Mesenteric fat pad (tissue), 1 donor: Measurements from ENCODE around the gene ERC1. TPM values are rescaled to one million over a fixed set of nuclear protein-coding genes. Genes with fewer than 3 reads are reported as not detected.

Experiments
- DNase-seq: peaks from one replicate; pipeline ENCODE4 v3.0.0-alpha.2; 2020; ENCODE audit warnings: low spot score
- total RNA-seq: library from RNA; stranded (reverse); fragmentation: NEBNext Ultra II Directional; extraction: Animal tissue kit (Norgen Biotek cat#: 25700); gene quantifications from one replicate; pipeline ENCODE4 v1.2.1, GENCODE V29; 2021
- donor health status: DM: yes; HTN: yes; CAD: no.

The ERC1 gene
- total RNA-seq, 1 donor from 2014 or later = 81.1 TPM

DNA sequence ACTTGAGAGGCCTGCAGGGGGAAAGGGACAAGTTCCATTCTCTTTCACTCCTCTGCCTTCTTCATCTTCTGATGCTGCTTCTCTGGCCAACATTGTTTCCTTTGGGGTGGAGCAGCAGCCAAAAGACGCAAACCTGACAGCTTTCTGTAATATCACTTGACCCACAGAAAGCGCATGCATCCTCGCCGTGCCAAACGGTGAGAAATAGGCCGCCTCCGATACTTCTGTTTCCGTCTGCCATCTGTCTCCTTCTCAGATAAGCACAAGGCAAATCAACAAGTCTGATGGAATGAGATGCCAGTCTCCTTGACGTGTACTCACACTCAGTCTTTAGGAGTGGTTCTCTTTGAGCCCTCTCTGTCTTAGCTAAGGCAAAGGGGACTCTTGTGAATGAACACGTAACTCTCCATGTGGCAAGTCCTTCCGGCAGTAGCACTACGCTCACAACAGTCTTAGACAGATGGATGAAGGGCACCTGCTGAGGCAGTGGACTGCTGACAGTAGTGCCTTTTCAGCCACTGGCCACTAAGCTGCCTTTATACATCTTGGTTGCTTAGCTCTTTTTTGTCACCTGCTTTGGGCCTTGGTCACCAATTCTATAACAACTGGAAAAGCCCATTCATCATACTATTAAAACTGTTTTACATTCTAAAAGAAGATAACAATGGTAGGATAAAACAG is 389.3 kb downstream of the ERC1 start:
- DNase-seq = no peak

DNA sequence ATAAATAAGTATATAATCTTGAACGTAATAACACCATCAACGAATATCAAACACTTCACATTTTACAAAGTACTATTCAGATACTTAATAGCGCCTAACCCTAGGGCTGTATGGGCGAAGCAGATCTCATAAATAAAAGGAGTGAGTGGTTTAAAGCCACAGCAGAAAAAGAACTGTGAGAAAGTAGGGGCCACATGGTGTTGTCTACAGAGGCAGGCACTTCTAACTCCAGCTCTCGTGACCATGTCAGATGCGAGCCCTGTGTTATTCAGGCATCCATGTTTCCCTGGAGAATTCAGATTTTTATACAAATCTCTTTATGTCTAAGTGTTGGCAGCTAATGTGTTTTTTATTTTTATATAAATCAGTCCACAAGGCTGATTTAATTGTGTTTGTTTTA is 391.1 kb downstream of the ERC1 start:
- DNase-seq = no peak

DNA sequence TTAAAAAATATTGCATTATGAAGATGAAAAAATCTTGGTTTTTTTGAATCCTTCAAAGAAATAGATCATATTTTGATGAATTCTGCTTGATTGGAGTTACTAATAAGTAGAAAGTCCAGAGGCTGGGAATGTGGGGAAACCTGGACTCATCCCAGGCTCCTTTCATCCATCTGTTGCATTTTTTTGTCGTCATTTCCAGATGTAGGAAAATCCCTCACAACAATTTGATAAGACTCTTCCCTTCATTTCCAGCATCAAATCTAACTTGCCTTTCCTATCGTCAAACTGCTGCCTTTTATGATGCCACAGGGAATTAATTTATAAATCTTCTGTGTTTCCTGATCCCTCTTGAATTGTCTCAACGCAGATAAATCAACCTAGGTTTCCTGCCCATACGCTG is 391.8 kb downstream of the ERC1 start:
- DNase-seq = no peak

DNA sequence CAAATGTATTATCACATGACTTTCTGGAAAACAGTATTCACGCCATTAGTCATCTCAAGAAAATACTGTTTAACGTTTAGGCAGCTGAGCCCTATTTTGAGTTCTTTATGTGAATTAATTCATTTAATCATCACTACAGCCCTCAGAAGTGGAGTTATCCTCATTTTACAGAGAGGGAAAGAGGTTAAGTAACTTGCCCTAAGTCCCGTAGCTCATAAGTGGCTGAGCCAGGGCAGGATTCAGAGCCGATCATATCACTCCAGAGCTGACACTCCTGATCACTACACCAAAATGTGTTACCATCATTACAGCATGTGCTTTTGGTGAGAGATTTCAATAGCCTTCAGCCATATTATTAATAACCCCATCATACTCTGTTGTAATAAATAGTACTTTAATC is 392.7 kb downstream of the ERC1 start:
- no peak for DNase-seq

DNA sequence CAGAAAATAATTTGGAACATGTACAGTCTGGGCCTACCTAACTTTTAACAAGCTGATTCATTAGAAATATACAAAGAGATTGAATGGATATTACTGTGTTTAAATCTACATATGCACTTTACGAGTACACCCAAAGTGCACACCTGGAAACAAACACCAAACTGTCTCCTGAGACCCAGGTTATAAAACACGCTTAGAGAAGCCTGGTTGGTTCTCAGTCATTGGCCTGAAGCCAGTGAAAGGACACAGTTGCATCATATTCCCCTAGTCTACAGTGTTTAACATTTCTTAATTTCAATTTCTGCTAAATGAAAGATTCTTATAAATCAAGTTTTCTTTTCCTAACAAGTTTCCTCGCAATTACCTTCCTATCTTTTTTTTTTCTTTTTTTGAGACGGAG is 393.9 kb downstream of the ERC1 start:
- no peak for DNase-seq

DNA sequence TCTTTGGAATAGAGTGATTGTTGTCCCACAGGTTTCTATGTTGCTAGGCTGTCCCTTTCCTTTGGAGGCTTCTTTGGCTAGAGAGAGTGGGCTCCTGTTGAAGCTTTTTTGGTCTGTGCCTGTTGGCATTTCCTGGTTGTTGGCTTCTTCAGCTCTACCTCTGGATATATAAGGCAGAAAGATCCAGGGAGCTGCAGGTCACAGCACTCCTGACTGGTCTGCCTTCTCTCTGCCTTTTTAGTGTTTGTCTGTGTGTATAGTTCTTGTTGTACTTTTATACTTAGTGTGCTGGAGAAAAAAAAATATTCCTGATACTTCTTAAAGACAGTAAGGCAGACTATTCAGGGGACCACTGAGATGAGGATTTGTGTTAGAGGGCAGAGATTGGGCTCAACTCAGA is 400.7 kb downstream of the ERC1 start:
- DNase-seq = no peak

DNA sequence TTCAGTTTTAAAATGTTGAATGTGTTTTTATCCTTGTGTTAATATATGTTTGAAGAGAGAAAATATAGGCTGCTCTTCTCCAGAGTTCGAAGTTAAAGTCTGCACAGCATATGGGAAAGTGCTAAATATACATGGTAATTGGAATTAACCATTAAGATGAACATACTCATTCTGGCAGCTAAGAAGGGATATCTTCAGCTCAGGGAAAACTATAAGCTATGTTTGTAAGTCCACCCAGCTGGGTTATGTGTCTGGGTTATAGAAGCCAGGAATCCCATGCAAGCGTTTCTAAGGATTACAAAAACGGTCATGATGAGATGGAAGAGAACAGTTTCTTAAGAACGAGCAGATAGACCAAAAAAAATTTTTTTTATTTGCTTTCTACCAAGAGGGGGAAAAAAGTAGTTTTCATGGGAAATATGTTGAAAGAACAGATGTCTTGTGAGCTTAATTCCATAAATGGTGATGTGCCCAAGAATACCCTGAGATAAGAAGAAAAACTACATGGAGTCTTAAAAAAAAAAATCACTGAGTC is 404.5 kb downstream of the ERC1 start:
- DNase-seq = no peak

DNA sequence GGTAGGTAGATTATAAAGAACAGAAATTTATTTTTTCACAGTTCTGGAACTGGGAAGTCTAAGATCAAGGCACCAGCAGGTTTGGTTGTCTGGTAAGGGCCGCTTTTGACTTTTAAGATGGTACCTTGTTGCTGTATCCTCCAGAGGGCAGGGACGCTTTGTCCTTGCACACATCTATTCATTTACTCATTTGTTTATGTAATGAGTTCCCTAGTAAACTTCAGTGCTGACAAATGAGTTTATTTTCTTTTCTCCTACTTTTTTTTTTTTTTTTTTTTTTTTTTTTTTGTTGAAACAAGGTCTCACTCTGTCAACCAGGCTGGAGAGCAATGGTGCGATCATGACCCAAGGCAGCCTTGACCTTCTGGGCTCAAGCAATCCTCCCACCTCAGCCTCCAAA is 407.6 kb downstream of the ERC1 start:
- no peak for DNase-seq

DNA sequence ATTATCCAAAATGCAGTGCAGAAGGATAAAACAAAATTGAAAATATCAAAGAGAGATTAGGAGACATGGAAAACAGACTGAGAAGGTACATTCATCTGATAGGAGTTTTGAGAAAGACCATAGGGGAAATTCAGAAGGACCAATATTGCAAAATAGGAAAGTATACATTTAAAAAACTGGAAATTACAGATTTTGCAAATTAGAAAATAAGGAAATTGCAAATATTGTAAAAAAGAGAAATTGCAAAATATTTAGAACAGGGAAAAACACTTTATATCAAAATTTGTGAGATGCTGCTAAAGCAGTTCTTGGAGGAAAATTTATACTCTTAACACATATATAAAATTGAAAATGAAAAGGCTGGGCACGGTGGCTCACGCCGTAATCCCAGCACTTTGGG is 410.9 kb downstream of the ERC1 start:
- no peak for DNase-seq

DNA sequence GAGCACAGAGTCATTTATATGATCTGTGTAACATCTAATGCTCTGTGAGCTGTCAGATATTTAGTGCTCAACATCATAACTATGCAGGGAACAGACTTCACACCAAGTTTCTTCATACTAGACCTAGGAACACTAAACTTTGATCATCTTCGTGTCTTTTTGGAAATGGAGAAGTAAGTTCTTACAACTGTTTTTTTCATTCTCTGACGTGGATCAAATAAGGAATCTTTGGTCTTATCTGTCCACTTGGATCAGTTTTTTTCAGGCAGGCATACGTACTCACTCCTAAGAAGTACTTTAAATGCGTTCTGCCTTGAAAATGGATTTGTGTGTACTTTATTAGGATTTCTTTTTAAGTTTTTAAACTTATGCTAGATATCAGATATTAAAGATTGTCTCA is 412.4 kb downstream of the ERC1 start:
- DNase-seq = no peak

DNA sequence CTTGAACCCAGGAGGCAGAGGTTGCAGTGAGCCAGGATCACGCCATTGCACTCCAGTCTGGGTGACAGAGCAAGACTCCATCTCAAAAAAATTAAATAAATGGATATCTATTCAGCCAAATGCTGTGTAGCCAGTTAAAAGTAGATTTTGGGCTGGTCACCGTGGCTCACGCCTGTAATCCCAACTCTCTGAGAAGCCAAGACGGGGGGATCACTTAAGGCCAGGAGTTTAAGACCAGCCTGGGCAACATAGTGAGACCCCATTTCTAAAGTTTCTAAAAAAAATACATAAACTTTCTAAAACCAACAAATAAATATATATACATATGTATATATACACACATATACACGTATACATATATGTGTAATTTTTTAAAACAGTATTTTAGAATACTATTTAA is 414.6 kb downstream of the ERC1 start:
- no peak for DNase-seq

DNA sequence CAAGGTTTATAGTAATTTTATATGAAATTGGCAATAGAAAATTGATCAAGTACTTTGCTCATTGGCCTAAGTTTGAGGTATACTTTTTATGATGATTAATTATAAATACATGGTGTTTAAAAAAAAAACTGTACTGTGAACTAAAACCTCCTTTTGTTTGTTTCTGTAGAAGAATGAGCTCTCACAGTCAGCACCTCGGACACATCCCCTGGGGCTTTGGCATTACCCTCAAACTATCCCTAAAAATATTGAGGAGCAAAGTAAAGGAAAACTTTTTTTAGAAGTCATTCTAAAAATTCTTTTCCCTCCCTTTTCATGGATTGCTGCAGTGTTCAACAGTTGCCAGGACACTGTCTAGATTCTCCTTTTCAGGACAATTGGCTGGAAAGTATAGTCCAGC is 419.8 kb downstream of the ERC1 start:
- DNase-seq = no peak

DNA sequence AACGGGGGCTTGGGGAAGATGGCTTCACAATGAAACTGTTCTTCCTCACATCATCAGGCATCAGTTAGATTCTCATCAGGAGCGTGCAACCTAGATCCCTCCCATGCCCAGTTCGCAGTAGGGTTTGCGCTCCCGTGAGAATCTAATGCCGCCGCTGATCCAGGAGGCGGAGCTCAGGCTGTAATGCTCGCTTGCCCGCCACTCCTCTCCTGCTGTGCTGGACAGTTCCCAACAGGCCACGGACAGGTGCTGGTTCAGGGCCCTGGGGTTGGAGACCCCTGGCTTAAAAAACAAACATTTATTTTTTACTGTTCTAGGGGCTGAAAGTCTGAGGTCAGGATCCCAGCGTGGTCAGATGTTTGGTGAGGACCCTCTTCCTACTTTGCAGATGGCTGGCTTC is 422.9 kb downstream of the ERC1 start:
- no peak for DNase-seq

DNA sequence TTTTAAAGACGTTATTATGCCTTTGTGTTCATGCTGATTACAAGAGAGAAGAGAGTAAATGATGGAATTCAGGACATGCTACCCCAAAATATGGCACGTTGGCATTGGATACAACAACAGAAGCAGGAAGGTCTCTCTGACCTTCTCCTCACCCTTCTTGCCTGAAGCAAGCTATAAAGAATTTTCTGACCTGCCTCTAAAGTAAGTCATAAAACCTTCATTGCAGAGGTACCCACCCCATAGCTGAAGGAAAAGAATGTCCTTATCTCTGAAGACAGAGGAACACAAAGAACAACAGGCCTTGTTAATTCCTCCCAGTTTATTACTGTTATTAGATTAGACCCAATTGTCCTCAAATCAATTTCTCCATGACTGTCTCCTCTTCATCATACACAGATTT is 427.1 kb downstream of the ERC1 start:
- DNase-seq = no peak

DNA sequence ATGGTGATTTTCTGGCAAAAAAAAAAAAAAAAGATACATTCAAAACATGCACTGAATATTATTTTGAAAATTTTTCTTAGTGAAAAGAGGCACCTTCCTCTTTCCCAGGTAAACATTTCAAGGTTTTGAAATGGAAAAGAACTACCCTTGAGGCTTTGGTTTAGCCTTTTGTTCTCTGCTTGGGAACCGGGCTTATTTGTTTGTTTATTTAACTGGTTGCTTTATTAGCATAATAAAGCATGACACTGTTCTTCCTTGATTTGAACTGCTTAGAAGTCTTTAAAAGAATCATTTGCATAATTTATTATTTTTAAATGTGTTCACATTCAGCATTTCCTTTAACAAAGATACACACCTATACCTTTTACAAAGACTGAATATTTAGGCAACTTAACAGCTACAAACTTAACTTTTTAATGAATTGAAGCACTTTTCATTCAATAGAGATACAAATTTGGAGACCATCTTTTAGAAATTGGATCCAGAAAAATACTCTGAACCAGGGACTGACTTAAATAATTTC is 428.9 kb downstream of the ERC1 start:
- DNase-seq = no peak

DNA sequence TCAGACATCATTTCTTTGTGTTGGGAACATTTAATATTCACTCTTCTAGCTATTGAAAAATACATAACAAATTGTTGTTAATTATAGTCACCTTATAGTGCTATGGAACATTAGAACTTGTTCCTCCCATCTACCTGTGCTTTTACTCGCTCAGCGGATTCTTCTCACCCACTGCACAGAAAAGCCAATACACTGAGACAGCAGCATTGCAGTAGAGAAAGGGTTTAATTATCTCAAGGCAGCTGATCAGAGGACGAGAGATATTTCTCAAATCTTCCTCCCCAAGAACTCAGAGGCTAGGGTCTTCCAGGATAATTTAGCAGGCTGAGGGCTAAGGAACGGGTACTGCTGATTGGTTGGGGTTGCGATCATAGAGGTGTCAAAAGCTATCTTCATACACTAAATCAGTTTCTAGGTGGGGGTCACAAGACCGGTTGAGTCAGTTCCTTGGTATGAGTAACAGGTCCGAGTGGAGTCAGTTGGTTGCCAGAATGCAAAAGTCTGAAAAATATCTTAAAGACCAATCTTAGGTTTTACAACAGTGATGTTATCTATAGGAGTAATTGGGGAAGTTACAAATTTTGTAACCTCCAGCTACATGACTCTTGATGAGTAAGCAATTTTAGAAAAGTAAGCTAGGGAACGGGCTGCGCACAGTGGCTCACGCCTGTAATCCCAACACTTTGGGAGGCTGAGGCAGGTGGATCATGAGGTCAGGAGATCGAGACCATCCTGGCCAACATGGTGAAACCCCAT is 430.2 kb downstream of the ERC1 start:
- DNase-seq = no peak

DNA sequence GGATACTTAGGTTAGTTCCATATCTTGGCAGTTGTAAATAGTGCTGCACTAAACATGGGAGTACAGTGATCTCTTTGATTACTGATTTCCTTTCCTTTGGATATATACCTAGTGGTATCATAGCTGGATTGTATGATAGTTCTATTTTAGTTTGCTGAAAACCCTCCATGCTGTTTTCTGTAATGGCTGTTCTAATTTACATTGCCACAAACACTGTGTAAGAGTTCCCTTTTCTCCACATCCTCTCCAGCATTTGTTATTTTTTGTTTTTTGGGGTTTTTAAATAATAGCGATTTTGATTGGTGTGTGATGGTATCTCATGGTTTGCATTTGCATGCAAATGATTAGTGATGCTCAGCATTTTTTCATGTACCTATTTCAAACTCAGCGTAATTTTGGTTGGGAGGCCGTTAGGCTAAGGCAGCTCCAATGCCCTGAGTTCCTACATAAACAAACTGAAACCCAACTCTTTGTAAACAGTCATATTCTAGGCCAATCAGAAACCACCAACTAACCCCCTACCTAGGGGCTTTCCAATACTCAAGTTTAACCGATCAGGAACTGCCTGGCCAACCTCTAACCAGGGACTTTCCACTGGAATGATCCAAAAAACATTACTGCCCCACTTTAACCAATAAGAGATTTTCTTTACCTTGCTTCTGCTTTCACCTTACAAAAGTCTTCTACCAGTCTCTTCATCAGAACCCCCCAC is 431.7 kb downstream of the ERC1 start:
- DNase-seq = no peak

DNA sequence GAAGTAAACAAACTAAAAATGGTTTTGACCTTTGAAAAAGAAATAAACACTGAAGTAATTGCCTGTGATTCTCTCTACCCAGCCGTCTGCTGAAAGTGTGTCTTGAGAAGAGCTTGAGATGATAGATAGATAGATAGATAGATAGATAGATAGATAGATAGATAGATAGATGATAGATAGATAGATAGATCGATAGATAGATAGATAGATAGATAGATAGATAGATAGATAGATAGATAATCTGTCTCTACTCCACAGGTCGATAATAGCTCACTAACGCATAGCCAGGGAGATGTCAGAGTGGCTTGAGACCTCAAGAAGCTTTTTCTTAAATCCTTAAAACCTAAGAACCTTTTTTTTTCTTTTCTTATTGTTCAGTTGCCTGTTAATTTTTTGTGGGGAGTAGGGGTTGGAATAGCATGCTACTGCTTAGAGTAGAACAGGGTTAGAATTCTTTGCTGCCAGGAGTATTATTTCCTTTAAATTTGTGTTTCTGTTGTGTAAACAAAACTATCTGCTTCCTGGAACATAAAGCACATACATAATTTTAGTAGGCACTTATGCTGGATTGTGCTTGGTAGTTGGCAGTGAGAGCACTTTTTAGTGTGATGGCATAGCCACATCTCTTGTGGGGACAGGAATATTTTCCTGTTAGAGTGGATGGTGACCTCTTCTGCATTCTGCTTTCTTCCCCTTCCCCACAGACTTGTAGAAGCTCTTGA is 433.8 kb downstream of the ERC1 start:
- DNase-seq = no peak

DNA sequence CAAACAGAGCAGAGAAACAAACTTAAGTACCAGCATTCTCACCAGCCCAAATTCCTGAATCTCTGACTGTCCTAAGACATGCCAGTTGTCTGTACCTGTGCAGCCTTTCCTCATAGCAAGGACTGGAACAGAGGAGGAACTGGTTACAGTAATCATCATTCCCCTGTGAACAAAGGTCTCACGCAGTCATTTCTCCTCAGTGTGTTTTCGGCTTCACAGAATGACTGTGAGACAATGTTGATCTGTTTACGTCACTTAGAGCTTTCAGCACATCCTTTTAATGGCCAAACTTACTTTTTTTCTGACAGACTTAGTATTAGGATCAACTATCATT is 434.3 kb downstream of the ERC1 start:
- DNase-seq = no peak

DNA sequence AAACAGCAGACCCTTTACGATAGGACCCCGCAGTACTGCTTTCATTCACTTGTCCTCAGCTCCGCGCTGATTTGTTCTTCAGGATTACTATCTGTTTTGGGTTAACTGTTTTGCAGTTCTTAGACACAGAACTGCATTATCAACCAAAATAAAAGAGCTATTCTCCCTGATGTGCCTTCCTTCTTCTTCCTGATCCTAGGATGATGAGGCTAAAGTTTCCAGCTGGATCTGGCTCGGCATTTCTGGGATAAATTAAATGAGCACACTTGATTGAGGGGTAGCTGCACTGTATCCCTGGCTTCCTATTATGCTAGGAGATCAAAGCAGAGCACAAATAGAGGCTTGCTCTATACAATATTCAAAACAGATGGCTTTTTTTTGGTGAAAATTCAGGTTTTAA is 437.6 kb downstream of the ERC1 start:
- DNase-seq = no peak

DNA sequence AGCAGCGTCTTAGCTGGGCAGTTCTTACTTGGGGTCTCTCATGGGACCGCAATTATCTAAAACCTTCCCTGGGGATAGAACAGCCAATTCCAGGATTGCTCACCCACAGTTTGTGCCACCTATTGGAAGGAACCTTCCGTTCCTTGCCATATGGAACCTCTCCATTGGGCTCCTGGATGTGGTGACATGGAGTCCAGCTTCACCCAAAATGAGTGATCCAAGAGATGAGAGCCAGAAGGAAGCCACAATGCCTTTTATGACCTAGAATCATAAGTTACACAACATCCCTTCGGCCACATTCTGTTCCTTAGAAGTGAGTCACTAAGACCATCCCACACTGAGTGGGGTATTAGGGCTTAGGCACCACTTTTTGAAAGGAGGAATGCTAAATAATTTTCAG is 439.0 kb downstream of the ERC1 start:
- no peak for DNase-seq
